Stomach (tissue), 4 donors: ENCODE measurements around the gene CACNA2D3.

Experiments used
- POLR2AphosphoS5 ChIP-seq, 3 donors: sonication (generic); formaldehyde crosslinking; IDR thresholded peaks; one replicate each; pipeline ENCODE4 v1.6.1; 2016; ENCODE audit warnings: antibody characterized with exemption in 3 of 3
- TF ChIP-seq, protein P1 (sequence below), 7 experiments: fragments of 450-650 bp in 4 of 7; fragments of 200-600 bp in 3 of 7; sonication (generic) in 3 of 7; IDR thresholded peaks; one replicate each; pipeline ENCODE4 v1.5.1; 2016 to 2019; ENCODE audit warnings: antibody characterized with exemption in 7 of 7, control low read depth in 2 of 7, mild to moderate bottlenecking in 1 of 7

DNA sequence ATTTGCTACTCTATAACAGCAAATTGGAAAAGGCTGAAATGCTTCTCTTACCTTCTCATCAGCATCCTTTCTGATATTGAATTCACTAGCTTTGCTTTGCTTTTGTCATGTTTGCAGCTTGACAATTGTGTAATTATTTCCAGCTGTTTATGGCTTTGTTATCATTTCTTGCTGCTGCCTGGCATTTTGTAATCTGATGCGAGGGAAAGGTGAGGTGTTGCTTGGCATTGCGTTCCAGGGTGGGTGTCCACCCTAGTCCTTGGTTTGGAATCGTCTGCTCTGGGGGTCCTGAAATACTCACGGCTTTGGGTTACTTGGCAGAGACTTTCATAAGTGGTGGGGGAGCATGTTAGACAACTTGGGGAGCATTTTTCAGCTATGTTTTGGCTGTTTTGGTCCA lies 2.9 kb downstream of the CACNA2D3 start:
- TF ChIP-seq, protein P1, sequence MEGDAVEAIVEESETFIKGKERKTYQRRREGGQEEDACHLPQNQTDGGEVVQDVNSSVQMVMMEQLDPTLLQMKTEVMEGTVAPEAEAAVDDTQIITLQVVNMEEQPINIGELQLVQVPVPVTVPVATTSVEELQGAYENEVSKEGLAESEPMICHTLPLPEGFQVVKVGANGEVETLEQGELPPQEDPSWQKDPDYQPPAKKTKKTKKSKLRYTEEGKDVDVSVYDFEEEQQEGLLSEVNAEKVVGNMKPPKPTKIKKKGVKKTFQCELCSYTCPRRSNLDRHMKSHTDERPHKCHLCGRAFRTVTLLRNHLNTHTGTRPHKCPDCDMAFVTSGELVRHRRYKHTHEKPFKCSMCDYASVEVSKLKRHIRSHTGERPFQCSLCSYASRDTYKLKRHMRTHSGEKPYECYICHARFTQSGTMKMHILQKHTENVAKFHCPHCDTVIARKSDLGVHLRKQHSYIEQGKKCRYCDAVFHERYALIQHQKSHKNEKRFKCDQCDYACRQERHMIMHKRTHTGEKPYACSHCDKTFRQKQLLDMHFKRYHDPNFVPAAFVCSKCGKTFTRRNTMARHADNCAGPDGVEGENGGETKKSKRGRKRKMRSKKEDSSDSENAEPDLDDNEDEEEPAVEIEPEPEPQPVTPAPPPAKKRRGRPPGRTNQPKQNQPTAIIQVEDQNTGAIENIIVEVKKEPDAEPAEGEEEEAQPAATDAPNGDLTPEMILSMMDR (IDR thresholded peaks at IDR 0.05): no peak
- TF ChIP-seq POLR2AphosphoS5 (IDR thresholded peaks at IDR 0.05): no peak
